Measurements from ENCODE around the gene S100A14.

The S100A14 gene

GRCh38 chr1:153612111-153612754 lies 3.9 kb downstream of the S100A14 start:
- no peak for DNase-seq (ENCODE audit: low read depth)
- no peak overlapping the region for H3K4me3 ChIP-seq (ENCODE audit: low read depth, low read length)
- TF ChIP-seq, protein P1, sequence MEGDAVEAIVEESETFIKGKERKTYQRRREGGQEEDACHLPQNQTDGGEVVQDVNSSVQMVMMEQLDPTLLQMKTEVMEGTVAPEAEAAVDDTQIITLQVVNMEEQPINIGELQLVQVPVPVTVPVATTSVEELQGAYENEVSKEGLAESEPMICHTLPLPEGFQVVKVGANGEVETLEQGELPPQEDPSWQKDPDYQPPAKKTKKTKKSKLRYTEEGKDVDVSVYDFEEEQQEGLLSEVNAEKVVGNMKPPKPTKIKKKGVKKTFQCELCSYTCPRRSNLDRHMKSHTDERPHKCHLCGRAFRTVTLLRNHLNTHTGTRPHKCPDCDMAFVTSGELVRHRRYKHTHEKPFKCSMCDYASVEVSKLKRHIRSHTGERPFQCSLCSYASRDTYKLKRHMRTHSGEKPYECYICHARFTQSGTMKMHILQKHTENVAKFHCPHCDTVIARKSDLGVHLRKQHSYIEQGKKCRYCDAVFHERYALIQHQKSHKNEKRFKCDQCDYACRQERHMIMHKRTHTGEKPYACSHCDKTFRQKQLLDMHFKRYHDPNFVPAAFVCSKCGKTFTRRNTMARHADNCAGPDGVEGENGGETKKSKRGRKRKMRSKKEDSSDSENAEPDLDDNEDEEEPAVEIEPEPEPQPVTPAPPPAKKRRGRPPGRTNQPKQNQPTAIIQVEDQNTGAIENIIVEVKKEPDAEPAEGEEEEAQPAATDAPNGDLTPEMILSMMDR (IDR thresholded peaks at IDR 0.05; ENCODE audit: insufficient read depth, low read depth, low read length, missing control alignments): no peak

DNA sequence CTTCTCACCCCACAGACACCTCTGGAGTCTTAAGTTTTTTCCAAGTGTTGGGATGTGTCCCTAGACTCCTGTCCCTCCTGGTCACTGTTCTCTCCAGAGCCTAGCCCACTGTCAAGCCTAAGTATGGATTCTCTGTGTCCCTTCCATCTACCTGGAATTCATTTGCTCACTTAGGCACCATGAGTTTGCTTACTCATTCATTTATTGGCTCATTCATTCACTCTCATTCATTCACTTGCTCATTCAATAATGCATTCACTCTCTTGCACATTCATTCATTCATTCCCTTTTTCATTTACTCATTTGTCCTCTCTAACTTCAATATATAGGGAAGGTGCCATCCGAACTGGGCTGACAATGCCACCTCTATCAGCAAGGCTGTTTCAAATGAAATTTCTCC lies 4.8 kb downstream of the S100A14 start:
- TF ChIP-seq, protein P1 (IDR thresholded peaks at IDR 0.05; ENCODE audit: insufficient read depth, low read depth, low read length, missing control alignments): no peak
- no peak for DNase-seq (ENCODE audit: low read depth)
- no peak overlapping the region for H3K4me3 ChIP-seq (ENCODE audit: low read depth, low read length)

DNA sequence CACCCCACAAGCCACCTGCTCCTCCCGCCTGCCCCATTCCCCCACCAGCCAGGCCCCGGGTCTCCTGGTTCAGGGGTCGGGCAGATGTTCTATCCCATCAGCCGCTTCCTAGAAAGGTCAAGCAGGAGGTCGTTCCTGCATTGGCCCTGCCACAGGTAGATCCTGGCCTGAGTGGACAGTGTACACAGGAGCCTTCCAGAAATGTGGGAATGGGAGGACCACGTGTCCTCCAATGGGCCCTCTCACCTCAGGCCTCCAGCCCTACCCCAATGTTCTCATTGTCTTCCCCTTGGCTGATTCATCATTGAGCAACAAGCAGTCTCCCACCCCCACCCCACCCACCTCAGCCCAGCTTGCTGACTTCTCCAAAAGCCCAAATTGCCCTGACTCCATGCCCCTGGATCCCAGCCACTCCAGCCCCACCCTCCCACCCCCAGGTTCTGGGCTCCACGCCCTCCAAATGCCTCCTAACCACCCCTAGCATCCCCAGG lies 5.3 kb downstream of the S100A14 start:
- DNase-seq (ENCODE audit: low read depth): no peak
- H3K4me3 ChIP-seq (ENCODE audit: low read depth, low read length): no peak overlapping the region
- TF ChIP-seq, protein P1 (IDR thresholded peaks at IDR 0.05; ENCODE audit: insufficient read depth, low read depth, low read length, missing control alignments): no peak

GRCh38 chr1:153610334-153610733 lies 5.8 kb downstream of the S100A14 start:
- no peak overlapping the region for H3K4me3 ChIP-seq (ENCODE audit: low read depth, low read length)
- TF ChIP-seq, protein P1 (IDR thresholded peaks at IDR 0.05; ENCODE audit: insufficient read depth, low read depth, low read length, missing control alignments): no peak
- no peak for DNase-seq (ENCODE audit: low read depth)

- H3K4me3 ChIP-seq (ENCODE audit: low read depth, low read length): no peak overlapping the region
- TF ChIP-seq, protein P1 (IDR thresholded peaks at IDR 0.05; ENCODE audit: insufficient read depth, low read depth, low read length, missing control alignments): no peak
- DNase-seq (ENCODE audit: low read depth): no peak
Observed at GRCh38 chr1:153609585-153609907, 6.6 kb downstream of the S100A14 start.

GRCh38 chr1:153608742-153609584 lies 7.2 kb downstream of the S100A14 start:
- TF ChIP-seq, protein P1 (IDR thresholded peaks at IDR 0.05; ENCODE audit: insufficient read depth, low read depth, low read length, missing control alignments): no peak
- DNase-seq (ENCODE audit: low read depth): no peak
- H3K4me3 ChIP-seq (ENCODE audit: low read depth, low read length): no peak overlapping the region

All from GM12865 (cell line).